Neuronal stem cell (in vitro differentiated cells): ENCODE data around the gene MED27.

Experiments used
- DNase-seq: peaks from one replicate; pipeline ENCODE4 v3.0.0-alpha.2; 2013; ENCODE audit warnings: low spot score
- H2AFZ ChIP-seq: one replicate; pipeline ENCODE4 v1.6.1; 2013; ENCODE audit warnings: mild to moderate bottlenecking, low read length, inconsistent platforms
- H2AK5ac ChIP-seq: 2 replicates; pipeline ENCODE4 v1.6.1; 2013; ENCODE audit warnings: low read depth, mild to moderate bottlenecking, inconsistent platforms, low read length, moderate library complexity, mixed read lengths
- H2BK120ac ChIP-seq: 2 replicates; pipeline ENCODE4 v1.6.1; 2013; ENCODE audit warnings: low read depth, mild to moderate bottlenecking, inconsistent platforms, low read length, moderate library complexity, mixed read lengths
- H2BK12ac ChIP-seq: one replicate; pipeline ENCODE4 v1.6.1; 2013; ENCODE audit warnings: low read length, inconsistent platforms
- H2BK15ac ChIP-seq: 2 replicates; pipeline ENCODE4 v1.6.1; 2013; ENCODE audit warnings: mild to moderate bottlenecking, low read length, inconsistent platforms, mixed read lengths
- H2BK5ac ChIP-seq: one replicate; pipeline ENCODE4 v1.6.1; 2013; ENCODE audit warnings: inconsistent platforms, mild to moderate bottlenecking, low read length, moderate library complexity
- H3K14ac ChIP-seq: one replicate; pipeline ENCODE4 v1.6.1; 2013; ENCODE audit warnings: low read length, inconsistent platforms
- H3K18ac ChIP-seq: 2 replicates; pipeline ENCODE4 v1.6.1; 2013; ENCODE audit warnings: low read length, inconsistent platforms
- H3K23ac ChIP-seq: 2 replicates; pipeline ENCODE4 v1.6.1; 2013; ENCODE audit warnings: low read depth, mild to moderate bottlenecking, mixed read lengths, low read length, inconsistent platforms; ENCODE audit not compliant: poor library complexity
- H3K27ac ChIP-seq: replicated peaks from 3 replicates; pipeline ENCODE4 v1.5.1; 2013; ENCODE audit warnings: low read length, inconsistent platforms
- H3K27me3 ChIP-seq, 3 experiments: 2 replicates each; pipeline ENCODE4 v1.6.1; 2013; ENCODE audit warnings: low read length in 3 of 3, mild to moderate bottlenecking in 2 of 3, inconsistent platforms in 1 of 3, low read depth in 1 of 3, mixed read lengths in 1 of 3, moderate library complexity in 1 of 3; ENCODE audit not compliant: control insufficient read depth in 3 of 3, insufficient read depth in 3 of 3
- H3K36me3 ChIP-seq, 2 donors: replicated peaks in 1 of 2; 2 replicates each; pipeline ENCODE4 v1.6.1; 2013; ENCODE audit warnings: low read length in 2 of 2; ENCODE audit not compliant: control insufficient read depth in 2 of 2, insufficient read depth in 2 of 2
- H3K4ac ChIP-seq: 2 replicates; pipeline ENCODE4 v1.6.1; 2013; ENCODE audit warnings: inconsistent platforms, mild to moderate bottlenecking, low read length, moderate library complexity
- H3K4me1 ChIP-seq, 2 donors: 1 replicate in 1 of 2; 2 replicates in 1 of 2; pipeline ENCODE4 v1.6.1; 2013; ENCODE audit warnings: low read length in 2 of 2, low read depth in 1 of 2; ENCODE audit not compliant: control insufficient read depth in 2 of 2, insufficient read depth in 1 of 2
- H3K4me2 ChIP-seq: one replicate; pipeline ENCODE4 v1.6.1; 2013; ENCODE audit warnings: mild to moderate bottlenecking, low read length, inconsistent platforms; ENCODE audit not compliant: insufficient read depth, poor library complexity, severe bottlenecking
- H3K4me3 ChIP-seq, 2 donors: 2 replicates each; pipeline ENCODE4 v1.5.1; 2013; ENCODE audit warnings: low read length in 2 of 2, mild to moderate bottlenecking in 2 of 2, inconsistent platforms in 1 of 2, moderate library complexity in 1 of 2
- H3K79me1 ChIP-seq: one replicate; pipeline ENCODE4 v1.6.1; 2013; ENCODE audit warnings: low read depth, mild to moderate bottlenecking, inconsistent platforms, low read length, moderate library complexity
- H3K9ac ChIP-seq: one replicate; pipeline ENCODE4 v1.6.1; 2013; ENCODE audit warnings: mild to moderate bottlenecking, low read depth, low read length, inconsistent platforms; ENCODE audit not compliant: poor library complexity
- H3K9me3 ChIP-seq, 2 donors: replicated peaks in 1 of 2; 2 replicates each; pipeline versions ENCODE3 to v1.6.1; 2013; ENCODE audit warnings: low read length in 2 of 2, mild to moderate bottlenecking in 2 of 2, inconsistent platforms in 1 of 2, low read depth in 1 of 2, mixed read lengths in 1 of 2, moderate library complexity in 1 of 2; ENCODE audit not compliant: control insufficient read depth in 2 of 2, insufficient read depth in 1 of 2
- H4K8ac ChIP-seq: one replicate; pipeline ENCODE4 v1.6.1; 2013; ENCODE audit warnings: low read depth, mild to moderate bottlenecking, inconsistent platforms, low read length, moderate library complexity
- H4K91ac ChIP-seq: one replicate; pipeline ENCODE4 v1.6.1; 2013; ENCODE audit warnings: low read length, low read depth, mild to moderate bottlenecking, inconsistent platforms; ENCODE audit not compliant: poor library complexity
- WGBS, 2 donors: extraction: QIAGEN DNeasy Blood & Tissue Kit; methylation state at CpG; one replicate each; pipeline ENCODE4 v1.1.7; 2013; ENCODE audit warnings: missing lambda C conversion rate in 2 of 2, mixed read lengths in 1 of 2; ENCODE audit not compliant: insufficient read length in 2 of 2, insufficient replicate concordance in 1 of 2; ENCODE audit errors: extremely low coverage in 2 of 2; 5-methylcytosine and 5-hydroxymethylcytosine counted together

MED27 gene

DNA sequence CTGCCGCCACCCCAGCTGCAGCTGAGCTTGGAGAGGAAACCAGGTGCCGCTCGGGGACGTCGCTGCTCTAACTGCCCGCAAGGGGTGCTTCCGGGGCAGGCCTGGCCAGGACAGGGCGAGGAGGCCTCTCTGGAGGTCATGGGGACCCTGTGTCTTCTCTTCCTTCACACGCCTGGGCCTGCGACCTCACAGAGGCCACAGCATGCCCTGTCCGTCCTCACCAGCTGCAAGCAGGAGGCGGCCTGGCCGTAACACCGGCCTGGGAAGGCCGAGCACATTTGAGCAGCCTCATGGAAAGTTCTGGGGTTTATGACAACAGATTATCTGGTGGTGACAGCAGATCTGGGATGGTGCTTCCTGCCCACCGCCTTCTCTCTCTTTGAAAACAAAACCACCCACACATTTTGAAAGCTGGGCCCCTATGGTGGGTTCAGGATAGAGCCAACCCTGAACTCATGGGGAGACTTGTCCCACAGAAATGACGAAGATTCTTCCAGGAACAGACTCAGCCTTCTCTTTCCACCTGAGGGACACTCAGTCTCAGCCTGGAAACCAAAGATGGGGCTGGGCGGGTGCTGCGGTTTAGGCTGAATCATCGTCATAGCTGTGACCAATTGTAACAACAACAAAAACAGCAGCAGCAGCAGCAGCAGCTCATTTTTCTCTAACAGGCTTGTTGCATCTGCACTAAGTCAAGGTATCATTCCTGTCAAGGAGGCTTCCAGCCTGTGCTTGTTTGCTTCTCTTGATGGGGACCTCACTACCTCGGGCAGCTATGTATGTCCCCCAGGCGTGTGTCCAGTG lies 240.2 kb downstream of the MED27 start:
- Histone ChIP-seq H3K9ac (peak overlapping the region; percentile 73), H3K4me1 (peaks cover 17 to 20% of the 10 kb centered on the region in 2 donors), H3K4me2 (no peak overlapping the region), H3K79me1 (no peaks in the 10 kb centered on the region), H4K91ac (no peak overlapping the region), H2BK15ac (no peak overlapping the region), H3K36me3 (no peaks in the 10 kb centered on the region), H3K4ac (no peak overlapping the region), H2AFZ (peak overlapping the region; percentile 69), H3K14ac (no peak overlapping the region), H4K8ac (no peak overlapping the region), H3K18ac (peak overlapping the region; percentile 44), H2BK12ac (no peak overlapping the region), H3K27me3 (peaks cover 0 to 52% (median 0%) of the 10 kb centered on the region in 3 experiments), H3K23ac (peak overlapping the region; percentile 61), H2AK5ac (peak overlapping the region; percentile 20), H3K4me3 (no peak overlapping the region), H3K9me3 (peaks cover 0 to 2% of the 10 kb centered on the region in 2 donors), H2BK5ac (no peak overlapping the region), H3K27ac (no peak overlapping the region), H2BK120ac (no peak overlapping the region)
- no peak for DNase-seq
- WGBS, 2 donors: no CpG with 5 or more reads among the region's 22 CpGs

DNA sequence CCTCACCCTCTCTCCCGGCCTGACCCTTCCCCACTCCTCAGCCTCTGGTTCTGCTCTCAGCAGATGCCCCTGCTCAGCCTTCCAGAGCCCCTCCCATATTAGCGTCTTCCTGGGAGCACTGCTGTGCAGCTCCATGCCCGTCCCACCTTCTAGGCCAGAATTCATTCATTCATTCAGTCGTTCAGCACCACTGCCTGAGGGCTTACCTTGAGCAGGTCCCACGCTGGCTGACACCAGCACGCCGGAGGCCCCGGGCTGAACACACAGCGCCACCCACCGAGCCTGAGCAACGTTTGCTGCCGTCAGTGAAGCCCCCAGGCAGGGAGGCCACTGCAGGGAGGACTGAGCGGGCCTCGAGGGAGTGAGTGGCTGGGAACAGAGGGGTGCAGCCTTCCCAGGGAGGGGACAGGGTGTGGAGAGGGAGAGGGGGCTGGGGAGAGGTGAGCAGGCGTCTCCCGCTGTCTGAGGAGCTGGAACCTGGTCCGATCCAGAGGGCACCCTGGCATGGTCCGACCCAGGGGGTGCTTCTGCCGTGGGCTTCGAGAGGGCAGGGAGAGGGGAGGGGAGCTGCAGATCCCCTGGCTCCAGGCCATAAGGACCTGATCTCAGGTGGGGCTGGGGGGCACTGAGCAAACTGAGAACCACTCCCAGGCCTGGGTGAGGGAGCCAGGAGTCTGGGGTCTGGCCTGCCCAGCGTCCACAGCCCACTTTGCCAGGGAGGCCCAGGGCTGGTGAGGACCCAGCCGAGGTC lies 241.0 kb downstream of the MED27 start:
- Histone ChIP-seq H4K91ac (no peak overlapping the region), H3K9me3 (peaks cover under 1 to 9% of the 10 kb centered on the region in 2 donors), H3K18ac (peak overlapping the region; percentile 44), H3K27me3 (peaks cover 0 to 48% (median 0%) of the 10 kb centered on the region in 3 experiments), H3K4me2 (no peak overlapping the region), H3K23ac (peak overlapping the region; percentile 61), H2BK12ac (no peak overlapping the region), H2AFZ (peak overlapping the region; percentile 69), H3K9ac (peak overlapping the region; percentile 73), H3K14ac (peak overlapping the region; percentile 43), H2BK120ac (no peak overlapping the region), H3K4me3 (no peak overlapping the region), H3K27ac (no peak overlapping the region), H2AK5ac (peak overlapping the region; percentile 20), H4K8ac (no peak overlapping the region), H2BK5ac (no peak overlapping the region), H2BK15ac (no peak overlapping the region), H3K79me1 (no peaks in the 10 kb centered on the region), H3K36me3 (no peaks in the 10 kb centered on the region), H3K4me1 (peaks cover 17 to 20% of the 10 kb centered on the region in 2 donors), H3K4ac (no peak overlapping the region)
- no peak for DNase-seq
- WGBS, 2 donors: no CpG with 5 or more reads among the region's 22 CpGs

DNA sequence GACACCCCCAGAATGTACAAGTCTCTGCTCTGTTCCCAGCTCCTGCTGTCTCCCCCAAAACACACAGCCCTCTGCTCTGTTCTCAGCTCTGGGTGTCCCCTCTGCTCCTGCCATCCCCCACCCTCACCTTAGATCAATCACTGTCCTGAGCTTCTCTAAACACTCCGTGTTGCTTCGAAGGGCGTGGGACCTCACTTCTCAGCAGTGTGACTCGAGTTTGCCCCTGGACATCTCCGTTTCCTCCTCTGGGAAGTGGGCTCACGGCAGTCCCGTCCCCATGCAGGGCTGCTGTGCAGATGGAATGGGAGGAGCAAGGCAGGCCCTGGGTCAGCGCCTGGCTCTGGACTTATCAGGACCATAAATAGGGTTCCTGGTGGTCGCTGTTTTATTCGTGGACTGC lies 241.8 kb downstream of the MED27 start:
- Histone ChIP-seq H2AK5ac (peak overlapping the region; percentile 29), H2AFZ (no peak overlapping the region), H4K8ac (no peak overlapping the region)

DNA sequence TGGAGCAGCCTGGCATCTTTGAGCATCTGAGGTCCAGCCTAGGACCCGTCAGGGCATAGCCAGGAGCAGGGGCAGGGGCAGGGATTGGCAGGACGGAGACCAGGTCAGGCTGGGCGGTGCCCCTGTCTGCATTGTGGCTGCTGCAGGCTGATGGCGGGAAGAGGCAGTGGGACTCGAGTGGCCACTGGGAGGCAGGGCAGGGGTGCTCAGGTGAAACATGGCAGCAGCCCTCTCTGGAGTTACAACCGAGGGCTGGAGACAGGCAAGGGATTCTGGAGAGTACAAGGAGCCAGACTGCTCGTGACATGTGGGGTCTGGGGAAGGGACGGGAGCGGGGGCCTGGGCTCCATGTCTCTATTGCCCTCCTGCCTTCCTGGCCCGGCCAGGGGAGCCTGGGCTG lies 242.4 kb downstream of the MED27 start:
- Histone ChIP-seq H3K27me3 (peaks cover 0 to 38% (median 0%) of the 10 kb centered on the region in 3 experiments), H3K4ac (no peak overlapping the region), H3K9ac (peak overlapping the region; percentile 38), H3K14ac (no peak overlapping the region), H3K36me3 (no peaks in the 10 kb centered on the region), H3K18ac (peak overlapping the region; percentile 70), H3K4me2 (no peak overlapping the region), H3K4me1 (peaks cover 17 to 20% of the 10 kb centered on the region in 2 donors), H2AK5ac (peak overlapping the region; percentile 27), H2BK12ac (no peak overlapping the region), H2BK15ac (peak overlapping the region; percentile 38), H3K79me1 (no peaks in the 10 kb centered on the region), H3K23ac (peak overlapping the region; percentile 3), H4K91ac (no peak overlapping the region), H2AFZ (no peak overlapping the region), H3K9me3 (peaks cover 5 to 15% of the 10 kb centered on the region in 2 donors), H2BK5ac (peak overlapping the region; percentile 10), H3K4me3 (no peak overlapping the region), H4K8ac (peak overlapping the region; percentile 52), H3K27ac (no peak overlapping the region), H2BK120ac (no peak overlapping the region)
- no peak for DNase-seq
- no CpG with 5 or more reads among the region's 10 CpGs for WGBS, 2 donors

More for the DNA sequence above, 241.8 kb downstream of the MED27 start:
- H3K9me3 ChIP-seq: peaks cover 5 to 15% of the 10 kb centered on the region in 2 donors
- peak overlapping the region; percentile 63 for H3K9ac ChIP-seq
- H3K4me1 ChIP-seq: peaks cover 17 to 20% of the 10 kb centered on the region in 2 donors
- H2BK12ac ChIP-seq: no peak overlapping the region
- H3K18ac ChIP-seq: peak overlapping the region; percentile 73
- peak overlapping the region; percentile 10 for H2BK5ac ChIP-seq
- no peak overlapping the region for H3K27ac ChIP-seq
- no peak overlapping the region for H3K4me3 ChIP-seq
- no peak overlapping the region for H2BK120ac ChIP-seq
- no peak overlapping the region for H4K91ac ChIP-seq
- no peak overlapping the region for H3K14ac ChIP-seq
- DNase-seq: no peak
- no peak overlapping the region for H3K4me2 ChIP-seq
- peaks cover 0 to 41% (median 0%) of the 10 kb centered on the region in 3 experiments for H3K27me3 ChIP-seq
- peak overlapping the region; percentile 46 for H3K23ac ChIP-seq
- H3K79me1 ChIP-seq: no peaks in the 10 kb centered on the region
- peak overlapping the region; percentile 24 for H2BK15ac ChIP-seq
- H3K4ac ChIP-seq: no peak overlapping the region
- WGBS, 2 donors: no CpG with 5 or more reads among the region's 10 CpGs
- no peaks in the 10 kb centered on the region for H3K36me3 ChIP-seq
